ENCODE results near the gene UPF1.
"Not testable (repeated sequence)": the region's sequence is repeated elsewhere in the genome, so short reads cannot be mapped to it uniquely, and the experiment has no call there.

Gene UPF1

DNA sequence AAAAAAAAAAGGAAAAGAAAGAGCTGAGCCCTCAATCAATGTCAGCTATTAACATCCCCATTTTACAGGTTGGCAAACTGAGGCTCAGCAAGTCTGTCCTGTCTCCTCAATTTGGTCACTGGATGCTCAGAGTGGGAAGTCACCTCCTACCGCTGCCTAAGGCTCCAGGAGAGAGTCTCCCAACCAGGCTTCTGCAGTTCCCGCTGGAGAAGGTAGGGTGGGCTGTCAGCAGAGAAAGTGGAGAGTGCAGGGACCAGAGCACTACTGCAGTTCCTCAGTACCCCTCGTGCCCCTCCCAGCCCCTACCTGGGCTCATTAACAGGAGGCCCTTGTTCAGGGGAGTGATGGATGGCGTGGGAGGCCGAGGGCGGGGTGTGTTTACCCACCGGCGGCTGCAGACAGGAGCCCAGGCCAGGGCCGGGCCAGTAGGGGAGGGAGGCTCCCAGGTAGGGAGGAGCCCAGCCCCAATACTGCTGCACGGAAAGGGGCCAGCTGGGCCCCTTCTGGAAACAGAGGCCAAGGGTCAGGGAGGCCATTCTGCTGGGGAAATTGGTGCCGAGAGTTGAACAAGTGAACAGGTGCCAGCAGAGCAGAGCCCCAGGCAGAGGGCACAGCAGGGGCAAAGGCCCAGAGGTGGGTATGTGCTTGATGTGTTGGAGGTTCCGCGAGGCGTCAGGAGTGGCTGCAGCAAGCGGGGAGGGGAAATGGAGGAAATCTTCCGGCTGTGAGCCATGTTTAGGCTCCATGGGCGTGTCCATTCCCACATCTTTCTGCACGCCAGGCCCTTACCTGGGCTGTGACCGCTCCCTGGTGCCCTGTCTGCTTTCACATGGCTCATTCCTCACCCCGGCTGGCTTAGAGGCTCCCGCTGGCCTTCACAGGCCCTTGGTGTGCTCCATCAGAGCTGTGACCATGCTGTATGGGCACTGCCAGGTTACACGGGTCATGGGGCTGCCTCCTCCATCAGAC lies 33.1 kb upstream of the UPF1 start:
- no peak for FAIRE-seq
- DNase-seq (ENCODE audit: extremely low spot score, insufficient read length, low read depth): no peak

DNA sequence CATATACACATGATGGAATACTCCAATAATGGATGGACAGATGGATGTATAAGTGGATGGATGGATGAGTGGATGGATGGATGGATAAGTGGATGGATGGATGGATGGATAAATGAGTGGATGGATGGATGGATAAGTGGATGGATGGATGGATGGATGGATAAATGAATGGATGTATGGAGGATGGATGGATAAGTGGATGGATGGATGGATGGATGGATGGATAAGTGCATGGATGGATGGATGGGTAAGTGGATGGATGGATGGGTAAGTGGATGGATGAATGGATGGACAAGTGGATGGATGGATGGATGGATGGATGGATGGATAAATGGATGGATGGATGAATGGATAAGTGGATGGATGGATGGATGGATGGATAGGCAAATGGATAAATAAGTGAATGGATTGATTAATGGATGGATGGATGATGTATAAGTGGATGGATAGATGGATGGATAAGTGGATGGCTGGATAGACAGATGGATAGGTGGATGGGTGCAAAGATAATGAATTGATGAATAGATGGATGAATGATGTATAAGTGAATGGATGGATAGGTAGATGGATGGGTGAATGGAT lies 32.3 kb upstream of the UPF1 start:
- DNase-seq (ENCODE audit: extremely low spot score, insufficient read length, low read depth) (no peak), FAIRE-seq (no peak)

DNA sequence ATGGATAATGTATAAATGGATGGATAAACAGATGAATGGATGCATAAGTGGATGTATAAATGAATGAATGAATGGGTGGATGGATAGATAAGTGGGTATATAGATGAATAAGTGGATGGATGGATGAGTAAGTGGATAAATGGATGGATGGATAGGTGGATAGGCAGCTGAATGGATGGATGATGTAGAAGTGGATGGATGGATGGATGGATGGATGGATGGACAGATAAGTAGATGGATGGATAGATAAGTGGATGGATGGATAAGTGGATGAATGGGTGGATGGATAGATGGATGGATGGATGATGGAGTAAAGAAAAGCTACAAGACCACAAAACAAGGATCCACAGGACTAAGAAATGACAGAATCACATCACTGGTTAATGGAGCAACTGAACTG lies 31.7 kb upstream of the UPF1 start:
- no peak for DNase-seq (ENCODE audit: extremely low spot score, insufficient read length, low read depth)
- no peak for FAIRE-seq

DNA sequence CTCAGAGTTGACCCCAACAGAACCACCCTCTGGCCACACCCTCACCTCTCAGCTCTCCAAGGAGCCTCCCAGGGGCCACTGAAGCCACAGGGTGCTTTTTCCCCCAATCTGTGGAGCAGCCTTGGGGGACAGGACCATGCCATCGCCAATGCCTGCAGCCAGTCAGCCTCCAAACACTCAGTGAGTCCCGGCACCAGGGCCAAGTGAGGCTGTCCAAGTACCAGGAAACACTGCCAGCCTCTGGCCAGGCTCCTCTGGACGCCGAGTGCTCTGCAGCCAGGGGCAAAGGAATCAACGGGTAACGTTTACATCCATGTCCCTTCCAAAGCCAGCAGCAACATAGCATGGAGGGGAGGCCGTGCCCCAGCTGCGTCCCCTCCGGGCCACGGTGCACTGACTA lies 31.1 kb upstream of the UPF1 start:
- DNase-seq (ENCODE audit: extremely low spot score, insufficient read length, low read depth) (no peak), FAIRE-seq (no peak)

DNA sequence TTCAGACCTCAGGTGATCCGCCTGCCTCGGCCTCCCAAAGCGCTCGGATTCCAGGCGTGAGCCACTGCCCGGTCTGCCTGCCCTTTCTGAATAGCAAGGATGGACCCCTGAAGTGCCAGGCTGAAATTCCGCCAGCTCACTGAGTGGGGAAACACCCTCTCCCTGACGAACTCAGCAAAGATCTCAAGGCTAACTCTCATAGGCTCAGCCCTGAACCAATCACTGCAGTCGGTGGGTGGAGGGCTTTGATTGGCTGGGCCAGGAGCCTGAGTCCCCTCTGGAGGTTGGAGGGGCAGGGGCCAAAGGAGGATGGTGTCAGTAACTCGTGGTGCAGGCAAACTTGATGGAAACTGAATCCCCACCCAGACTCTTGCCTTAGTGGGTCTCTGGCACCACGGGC lies 29.4 kb upstream of the UPF1 start:
- no peak for DNase-seq (ENCODE audit: extremely low spot score, insufficient read length, low read depth)
- FAIRE-seq: no peak

DNA sequence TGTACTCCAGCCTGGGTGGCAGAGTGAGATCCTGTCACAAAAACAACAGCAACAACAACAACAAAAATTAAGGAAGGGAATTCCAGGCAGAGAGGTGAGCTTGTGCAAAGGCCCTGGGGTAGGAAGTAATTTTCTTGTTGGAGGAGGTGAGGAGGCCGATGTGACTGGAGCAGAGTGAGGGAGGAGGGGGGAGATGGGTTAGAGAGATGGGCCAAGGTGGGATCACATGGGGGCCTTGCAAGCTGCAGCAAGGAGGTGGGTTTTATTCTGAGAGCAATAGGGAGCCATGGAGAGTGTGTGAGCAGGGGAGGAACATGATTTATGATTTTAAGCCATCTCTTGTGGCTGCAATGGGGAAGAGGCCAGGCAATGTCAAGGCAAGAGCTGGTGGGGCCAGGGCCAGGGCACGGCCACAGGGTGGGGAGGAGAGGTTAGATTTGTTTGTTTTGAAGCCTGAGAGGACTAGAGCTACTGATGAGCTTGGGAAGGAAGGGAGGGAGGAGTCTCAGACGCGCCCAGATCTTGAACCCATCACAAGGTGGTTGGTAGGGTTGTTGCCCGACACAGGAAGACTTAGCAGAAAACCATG lies 28.1 kb upstream of the UPF1 start:
- FAIRE-seq (no peak), DNase-seq (ENCODE audit: extremely low spot score, insufficient read length, low read depth) (no peak)

DNA sequence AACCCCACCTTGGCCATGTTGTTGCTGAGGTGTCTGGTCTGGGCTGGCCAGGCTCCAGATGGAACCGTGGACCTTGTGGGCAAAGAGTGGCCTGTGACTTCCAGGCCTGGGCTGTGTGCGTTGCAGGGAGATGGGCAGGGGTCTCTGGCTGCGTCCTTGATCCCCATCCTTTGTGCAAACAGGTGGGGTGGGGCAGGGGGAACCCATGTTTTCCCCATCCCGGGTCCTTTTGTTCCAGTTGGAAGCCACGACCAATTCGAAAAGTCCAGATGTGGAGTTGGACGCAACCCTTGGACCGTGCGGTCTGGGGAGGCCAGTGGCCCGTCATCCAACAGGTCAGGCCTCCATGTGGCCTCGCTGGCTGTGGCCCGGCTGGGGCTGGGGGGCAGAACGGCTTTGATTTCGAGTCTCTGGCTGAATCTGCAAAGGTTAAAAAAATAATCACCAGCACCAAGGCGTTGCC lies 27.6 kb upstream of the UPF1 start:
- no peak for DNase-seq (ENCODE audit: extremely low spot score, insufficient read length, low read depth)
- FAIRE-seq: no peak

DNA sequence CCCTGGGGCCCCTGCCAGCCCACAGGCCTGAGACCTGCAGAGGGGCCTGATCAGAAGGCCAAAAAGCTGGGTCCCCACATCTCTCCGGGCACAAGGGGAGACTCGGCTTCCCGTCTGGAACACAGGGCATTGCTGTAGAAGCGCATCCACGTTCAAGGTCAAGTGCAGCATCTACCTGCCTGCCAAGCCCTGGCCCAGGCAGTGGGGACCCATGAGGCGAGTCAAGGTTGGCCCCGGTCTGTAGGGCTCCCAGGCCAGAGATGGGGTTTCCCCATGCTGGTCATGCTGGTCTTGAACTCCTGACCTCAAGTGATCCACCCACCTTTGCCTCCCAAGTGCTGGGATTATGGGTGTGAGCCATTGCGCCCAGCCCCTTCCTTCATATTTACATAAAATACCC lies 27.1 kb upstream of the UPF1 start:
- FAIRE-seq (no peak), DNase-seq (ENCODE audit: extremely low spot score, insufficient read length, low read depth) (no peak)

DNA sequence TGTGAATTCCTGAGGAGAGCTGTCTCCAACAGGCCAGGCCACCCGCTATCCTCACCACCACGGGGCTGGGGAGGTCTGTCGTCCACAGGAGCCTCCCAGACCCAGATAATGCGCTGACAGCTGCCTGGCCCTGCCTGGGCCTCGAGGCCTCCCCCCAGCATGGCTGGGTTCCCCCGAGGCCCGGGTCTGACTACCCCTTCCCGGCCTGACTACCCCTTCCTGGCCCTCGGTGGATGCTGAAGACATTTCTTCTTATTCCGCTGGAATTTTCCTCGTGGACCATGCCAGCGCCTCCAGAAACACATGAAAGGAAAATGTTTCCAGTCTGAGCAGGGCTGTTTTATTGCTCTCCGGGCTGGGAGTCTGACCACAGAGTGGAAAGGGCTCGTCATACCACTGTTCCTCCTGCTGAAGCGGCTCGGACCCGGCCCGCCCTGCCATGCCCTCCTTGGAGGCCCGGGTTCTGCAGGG lies 23.9 kb upstream of the UPF1 start:
- FAIRE-seq (no peak), DNase-seq (ENCODE audit: extremely low spot score, insufficient read length, low read depth) (no peak)

DNA sequence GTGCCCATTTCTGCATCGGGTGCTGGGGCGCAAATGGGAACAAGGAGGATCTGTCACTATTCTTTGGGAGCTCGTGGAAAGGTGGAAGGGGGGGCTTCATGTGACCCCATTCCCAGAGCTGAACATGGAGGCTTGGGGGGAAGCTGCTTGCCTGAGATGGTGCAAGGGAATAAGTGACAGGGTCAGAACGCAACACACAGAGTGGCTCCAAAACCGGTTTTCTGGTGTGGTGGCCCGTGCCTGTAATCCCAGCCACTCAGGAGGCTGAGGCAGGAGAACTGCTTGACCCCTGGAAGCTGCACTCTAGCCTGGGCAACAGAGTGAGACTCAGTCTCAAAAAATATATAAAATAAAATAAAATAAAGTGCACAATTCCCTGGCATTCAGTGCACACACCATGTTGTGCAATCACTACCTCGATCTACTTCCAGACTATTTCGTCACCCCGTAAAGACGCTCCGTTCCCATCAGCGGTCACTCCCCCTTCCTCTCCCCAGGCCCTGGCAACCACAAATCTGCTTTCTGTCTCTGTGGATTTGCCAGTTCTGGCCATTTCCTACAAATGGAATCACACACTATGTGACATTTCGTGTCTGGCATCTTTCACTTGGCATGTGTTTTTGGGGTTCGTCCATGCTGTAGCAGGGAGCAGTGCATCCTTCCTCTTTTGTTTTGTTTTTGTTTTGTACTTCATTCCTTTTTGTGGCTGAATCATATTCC lies 22.4 kb upstream of the UPF1 start:
- DNase-seq (ENCODE audit: extremely low spot score, insufficient read length, low read depth): no peak
- FAIRE-seq: no peak

DNA sequence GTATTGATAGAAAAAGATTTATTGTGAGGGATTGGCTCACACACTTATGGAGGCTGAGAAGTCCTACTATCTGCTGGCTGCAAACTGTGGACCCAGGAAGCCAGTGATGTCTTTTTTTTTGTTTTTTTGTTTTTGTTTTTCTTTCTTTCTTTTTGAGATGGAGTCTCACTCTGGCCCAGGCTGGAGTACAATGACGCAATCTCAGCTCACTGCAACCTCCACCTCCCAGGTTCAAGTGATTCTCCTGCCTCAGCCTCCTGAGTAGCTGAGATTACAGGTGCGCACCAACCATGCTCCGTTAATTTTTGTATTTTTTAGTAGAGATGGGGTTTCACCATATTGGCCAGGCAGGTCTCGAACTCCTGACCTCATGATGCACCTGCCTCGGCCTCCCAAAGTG lies 20.1 kb upstream of the UPF1 start:
- DNase-seq (ENCODE audit: extremely low spot score, insufficient read length, low read depth); FAIRE-seq: not testable (repeated sequence)

DNA sequence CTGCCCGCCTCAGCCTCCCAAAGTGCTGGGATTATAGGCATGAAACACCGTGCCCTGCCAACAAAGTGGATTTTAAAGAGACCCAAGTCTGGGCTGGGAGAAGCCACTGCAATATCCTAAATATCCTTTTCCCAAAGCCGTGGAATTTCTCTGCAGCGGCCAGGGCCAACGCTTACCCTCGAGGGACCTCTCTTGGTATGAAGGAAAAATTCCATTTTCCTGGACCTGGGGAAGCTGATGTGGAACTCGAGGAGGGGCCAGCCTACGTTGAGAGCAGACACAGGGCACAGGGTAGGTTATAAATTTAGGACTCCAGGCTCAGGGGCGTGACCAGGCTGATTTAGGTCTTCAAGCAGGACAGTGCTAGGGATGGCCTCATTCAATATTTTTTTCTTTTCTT lies 17.7 kb upstream of the UPF1 start:
- no peak for DNase-seq (ENCODE audit: extremely low spot score, insufficient read length, low read depth)
- FAIRE-seq: no peak

DNA sequence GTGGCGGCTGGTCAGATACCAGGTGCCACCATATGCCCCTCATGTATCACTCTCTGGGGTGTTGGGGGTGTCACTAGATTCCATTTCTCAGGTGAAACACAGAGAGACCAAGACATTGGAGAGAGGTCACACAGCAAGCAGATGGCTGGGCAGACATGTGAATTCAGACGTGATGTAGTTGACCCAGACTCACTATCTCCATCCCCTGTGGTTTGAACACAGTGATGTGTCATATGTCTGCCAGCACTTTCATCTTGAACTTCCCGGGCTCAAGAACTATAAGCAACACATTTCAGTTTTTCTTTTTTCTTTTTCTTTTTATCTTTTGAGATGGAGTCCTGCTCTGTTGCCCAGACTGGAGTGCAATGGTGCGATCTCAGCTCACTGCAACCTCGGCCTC lies 16.1 kb upstream of the UPF1 start:
- FAIRE-seq (no peak), DNase-seq (ENCODE audit: extremely low spot score, insufficient read length, low read depth) (no peak)

DNA sequence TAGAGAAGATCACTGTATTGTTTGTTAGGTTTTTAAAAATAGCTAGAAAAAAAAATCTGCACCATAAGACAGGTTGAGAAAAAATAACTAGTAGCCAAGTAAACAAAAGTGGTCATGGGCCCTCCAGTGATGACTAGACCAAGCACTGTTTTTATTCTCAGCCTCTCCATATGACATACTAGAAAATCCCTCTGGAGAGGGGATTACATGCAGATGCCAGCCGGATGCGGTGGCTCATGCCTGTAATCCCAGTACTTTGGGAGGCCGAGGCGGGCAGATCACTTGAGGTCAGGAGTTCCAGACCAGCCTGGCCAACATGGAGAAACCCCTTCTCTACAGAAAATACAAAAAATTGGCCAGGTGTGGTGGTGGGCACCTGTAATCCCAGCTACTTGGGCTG lies 15.1 kb upstream of the UPF1 start:
- DNase-seq (ENCODE audit: extremely low spot score, insufficient read length, low read depth); FAIRE-seq: not testable (repeated sequence)

DNA sequence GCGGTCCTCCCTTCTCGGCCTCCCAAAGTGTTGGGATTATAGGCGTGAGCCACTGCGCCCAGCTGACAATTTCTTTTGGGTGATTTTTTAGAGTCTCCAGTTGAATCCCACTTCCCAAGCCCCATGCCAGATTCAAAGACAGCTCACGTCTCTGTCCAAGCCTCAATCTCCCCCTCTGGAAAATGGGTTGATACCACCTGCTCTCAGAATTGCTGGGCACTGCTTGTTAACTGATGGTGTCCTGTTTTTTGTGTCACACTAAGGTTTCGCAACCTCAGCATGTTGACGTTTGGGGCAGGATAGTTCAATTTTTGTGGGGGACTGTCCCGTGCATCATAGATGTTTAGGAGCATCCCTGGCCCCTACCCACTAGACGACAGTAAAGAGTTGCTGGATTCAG lies 14.2 kb upstream of the UPF1 start:
- DNase-seq (ENCODE audit: extremely low spot score, insufficient read length, low read depth): no peak
- FAIRE-seq: no peak

DNA sequence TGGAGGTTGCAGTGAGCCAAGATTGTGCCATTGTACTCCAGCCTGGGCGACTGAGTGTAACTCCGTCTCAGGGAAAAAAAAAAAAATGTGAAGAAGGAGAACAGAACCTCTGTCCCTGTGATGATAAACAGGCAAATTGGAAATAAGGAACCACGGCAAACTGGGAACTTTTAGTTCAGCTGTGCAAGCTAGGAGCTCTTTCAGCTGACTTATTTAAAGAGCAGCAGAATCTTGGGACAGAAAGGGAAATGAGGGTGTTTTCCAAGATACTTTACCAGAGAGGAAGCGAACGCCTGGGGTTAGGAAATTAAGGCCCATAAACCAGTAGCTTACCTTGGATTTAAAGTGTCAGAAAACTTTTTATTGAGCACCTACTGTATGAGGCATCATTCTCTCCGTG lies 3.0 kb upstream of the UPF1 start:
- FAIRE-seq: no peak

DNA sequence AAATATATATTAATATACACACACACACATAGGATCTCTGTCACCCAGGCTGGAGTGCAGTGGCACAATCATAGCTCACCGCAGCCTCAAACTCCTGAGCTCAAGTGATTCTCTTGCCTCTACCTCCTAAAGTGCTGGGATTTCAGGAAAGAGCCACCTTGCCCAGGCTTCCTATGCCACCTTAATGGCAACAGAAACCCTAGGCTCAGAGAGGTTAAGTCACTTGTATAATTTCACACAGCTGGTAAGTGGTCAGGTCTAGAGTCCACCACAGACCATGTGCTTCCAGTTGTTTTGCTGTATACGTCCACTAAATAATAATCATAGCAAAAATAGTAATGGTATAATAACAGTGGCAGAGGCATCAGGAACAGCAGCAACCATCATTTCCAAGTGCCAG lies 1.3 kb upstream of the UPF1 start:
- DNase-seq (ENCODE audit: extremely low spot score, insufficient read length, low read depth): no peak
- FAIRE-seq: no peak

More for the DNA sequence above, 3.0 kb upstream of the UPF1 start:
- no peak for DNase-seq (ENCODE audit: extremely low spot score, insufficient read length, low read depth)

DNA sequence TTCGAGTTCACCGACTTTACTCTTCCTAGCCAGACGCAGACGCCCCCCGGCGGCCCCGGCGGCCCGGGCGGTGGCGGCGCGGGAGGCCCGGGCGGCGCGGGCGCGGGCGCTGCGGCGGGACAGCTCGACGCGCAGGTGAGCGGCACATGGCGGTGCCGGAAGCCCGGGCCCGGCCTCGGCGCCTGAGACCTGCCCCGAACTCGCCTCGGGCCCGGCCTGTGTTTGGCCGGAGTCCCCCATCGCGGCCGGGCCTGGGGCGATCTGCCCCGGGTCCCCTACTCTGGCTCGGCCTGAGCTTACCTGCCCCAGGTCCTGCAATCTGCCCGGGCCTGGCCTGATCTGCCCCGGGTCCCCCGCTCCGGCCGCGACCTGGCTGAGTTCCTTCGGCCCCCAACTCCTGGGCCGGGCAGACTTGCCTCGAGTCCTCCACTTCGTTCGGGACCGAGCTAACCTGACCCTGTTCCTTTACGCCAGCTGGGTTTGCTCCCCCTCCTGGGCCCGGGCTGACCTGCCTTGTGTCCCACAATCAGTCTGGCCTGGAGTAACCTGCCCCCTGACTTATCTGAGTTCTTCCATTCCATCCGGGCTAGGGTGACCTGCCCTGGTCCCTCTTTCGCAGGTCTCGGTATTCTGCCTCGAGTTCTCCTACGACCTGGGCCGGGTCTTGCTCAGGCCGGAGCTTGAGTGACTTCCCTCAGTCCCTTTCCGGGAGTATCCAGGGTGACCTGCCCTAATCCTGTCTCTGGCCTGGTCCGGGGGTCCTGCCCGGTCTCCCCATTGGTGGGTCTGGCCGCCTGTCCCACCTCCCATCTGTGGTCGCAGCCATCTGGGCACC lies 764 bp downstream of the UPF1 start:
- DNase-seq (ENCODE audit: extremely low spot score, insufficient read length, low read depth) (no peak), FAIRE-seq (peak; percentile 31)

DNA sequence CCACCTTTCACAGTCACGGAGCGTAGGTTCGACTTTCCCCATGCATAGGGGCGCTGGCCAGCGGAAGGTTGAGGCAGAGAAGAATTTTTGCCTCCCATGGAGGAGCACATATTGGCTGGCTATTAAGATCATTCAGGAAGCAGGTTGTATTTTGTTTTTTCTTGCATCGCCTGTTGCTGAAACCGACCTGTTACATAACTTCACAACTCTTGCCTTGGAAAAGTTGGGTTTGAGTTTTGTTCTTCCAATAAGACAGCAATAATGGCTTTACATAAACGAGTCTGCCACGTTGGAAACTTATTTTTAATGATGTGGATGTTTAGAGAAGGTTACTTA lies 1.4 kb downstream of the UPF1 start:
- FAIRE-seq: no peak

More for the DNA sequence above, 1.4 kb downstream of the UPF1 start:
- no peak for DNase-seq (ENCODE audit: extremely low spot score, insufficient read length, low read depth)
